GM19099 (cell line): ENCODE data around the gene USP2.

Experiments
- POLR2A ChIP-seq: IDR thresholded peaks from 3 replicates; pipeline ENCODE4 v1.6.1; 2011; ENCODE audit warnings: low read depth; ENCODE audit not compliant: insufficient read length; ENCODE audit errors: extremely low read depth

The USP2 gene

DNA sequence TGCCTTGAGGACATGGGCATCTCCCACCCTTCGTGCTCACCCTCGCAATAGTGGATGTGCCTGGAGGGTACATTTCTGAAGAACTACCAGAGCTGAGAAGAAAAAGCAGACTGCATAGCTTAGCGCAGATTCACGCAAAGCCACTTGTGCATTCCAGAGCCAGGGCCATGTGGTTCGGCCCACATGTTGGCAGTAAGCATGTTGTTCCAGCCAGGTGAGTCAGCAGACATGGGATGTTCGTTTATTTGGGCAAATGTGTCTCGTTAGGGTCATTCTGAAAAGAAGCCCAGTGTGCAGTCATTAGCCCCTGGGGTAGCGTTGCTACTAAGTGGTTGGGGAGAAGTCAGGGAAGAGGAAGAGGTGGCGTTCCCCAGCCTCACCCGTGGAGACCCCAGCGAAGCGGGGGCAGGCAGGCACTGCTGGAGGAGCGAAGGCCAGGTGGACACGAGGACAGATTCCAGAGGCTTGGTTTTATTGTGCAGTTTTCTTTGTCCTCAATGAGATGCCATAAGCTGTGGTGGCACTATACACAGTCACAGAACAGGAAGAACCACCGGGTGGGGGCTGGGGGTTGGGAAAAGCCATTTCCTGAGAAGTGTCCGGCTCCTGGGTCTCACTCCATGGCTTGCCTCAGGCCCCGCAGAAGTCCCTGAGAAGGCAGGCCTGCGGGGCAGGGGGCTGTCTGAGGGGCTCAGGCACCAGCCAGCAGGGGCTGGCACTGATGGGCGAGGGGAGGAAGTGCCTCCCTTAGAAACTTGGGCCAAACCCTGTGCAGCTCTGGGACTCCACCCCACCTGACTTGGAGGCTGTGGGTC lies 36.4 kb upstream of the USP2 start:
- no peak for TF ChIP-seq POLR2A

DNA sequence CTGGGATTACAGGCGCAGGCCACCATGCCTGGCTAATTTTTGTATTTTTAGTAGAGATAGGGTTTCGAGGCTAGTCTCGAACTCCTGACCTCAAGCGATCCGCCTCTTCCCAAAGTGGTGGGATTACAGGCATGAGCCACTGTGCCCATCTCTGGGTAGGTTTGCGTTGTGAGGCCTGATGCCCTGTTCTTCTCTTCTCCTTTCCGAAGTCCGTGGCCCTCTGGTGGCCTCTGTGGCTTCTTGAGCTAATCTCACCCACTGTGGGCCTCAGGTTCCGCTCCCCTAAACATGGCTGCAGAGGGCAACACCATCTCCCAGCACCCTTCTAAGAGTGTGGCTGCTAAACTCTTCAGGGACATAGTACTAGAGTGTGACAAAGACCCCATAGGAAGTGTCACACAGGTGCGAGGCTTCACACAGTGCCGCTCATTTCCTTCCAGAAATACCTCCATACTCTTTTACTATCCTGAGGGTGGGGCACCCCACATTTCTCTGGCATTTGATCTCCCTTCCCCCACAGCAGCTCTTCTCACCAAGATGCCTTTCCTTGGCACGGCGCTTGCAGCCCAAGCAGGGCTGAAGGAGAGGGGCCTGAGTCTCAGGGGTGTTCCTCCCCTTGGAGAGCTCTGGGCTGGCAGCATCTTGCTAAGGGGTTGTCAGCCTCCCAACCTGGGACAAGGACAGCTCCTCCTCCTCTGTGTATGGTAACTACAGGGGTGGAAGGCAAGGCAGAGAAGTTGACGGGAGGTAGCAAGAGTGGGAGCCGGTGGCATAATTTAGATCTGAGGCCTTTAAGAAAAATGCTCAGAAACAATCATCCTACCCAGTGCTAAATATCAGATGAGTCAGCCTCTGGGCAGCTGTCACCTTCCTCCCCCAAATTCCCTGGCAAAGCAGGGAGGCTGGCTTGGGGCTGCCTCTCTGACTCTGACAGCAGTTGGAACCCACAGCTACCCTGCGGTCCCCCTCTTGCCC lies 35.4 kb upstream of the USP2 start:
- TF ChIP-seq POLR2A, result no peak

DNA sequence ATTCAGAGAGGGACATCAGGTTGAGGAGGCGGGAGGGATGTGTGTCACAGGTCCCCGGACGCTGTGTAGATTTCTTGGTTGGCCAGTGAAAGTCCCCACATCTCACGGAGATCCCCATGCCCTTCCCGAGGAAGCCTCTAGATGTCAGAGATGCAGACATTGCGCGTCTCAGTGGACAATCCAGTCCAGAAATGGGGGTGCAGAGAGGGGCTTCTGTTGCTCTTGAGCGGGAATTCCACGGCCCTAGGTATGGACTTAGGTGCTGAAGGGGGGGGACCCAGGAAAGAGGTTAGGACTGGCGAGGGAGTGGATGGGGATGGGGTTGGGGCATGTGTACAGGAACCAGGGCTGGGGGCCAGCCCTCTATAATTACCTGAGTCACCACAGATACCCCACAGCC lies 34.5 kb upstream of the USP2 start:
- TF ChIP-seq POLR2A, result no peak

DNA sequence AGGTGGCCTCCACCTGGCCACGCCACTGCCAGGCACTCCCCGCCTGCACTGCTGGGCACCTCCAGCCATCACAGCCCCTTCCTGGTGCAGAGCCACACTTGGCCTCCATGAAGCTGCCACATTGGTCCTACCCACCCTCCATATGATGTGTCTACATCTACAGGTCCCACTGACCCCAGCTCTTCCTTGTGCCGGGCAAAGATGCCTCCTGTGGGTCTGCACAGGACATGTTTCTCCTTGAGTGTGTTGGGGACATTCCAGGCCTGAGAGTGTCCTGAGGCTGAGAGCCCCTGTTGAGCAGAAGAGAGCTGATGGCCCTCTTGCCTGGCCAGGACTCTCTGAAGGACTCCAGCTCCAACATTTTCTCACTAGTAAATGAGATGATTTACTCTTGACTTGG lies 34.0 kb upstream of the USP2 start:
- no peak for TF ChIP-seq POLR2A

DNA sequence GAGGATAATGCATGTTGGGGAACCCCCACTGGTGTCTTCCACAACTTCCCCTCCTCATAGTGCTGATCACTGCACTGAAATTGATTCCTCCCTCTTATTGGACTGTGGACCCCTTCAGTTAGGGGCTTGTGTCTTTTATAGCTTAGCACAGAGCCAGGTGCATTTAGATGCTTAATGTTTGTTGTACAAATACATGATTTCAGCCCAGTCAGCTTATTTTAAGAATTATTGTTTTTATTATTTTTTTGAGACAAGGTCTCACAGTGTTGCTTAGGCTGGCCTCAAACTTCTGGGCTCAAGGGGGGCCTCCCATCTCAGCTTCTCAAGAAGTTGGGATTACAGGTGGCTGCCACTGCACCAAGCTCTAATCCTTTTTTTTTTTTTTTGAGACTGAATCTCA lies 33.2 kb upstream of the USP2 start:
- TF ChIP-seq POLR2A, result no peak

DNA sequence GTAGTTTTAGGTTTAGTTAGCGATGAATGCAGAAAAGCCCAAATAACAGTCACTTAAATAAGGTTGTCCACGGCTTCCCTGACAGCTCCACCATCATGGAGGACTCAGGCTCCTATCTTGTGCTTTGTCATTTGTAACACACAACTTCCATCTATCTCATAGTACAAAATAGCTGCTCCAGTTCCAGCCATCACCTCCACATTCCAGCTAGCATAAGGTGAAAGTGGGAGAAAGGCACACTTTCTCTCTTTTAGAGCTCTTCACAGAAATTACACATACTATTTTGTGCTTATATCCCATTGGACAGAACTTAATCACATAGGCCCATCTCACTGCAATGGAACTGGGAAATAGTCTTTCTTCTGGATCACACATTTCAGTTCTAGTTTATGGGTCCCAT lies 32.8 kb upstream of the USP2 start:
- TF ChIP-seq POLR2A, result no peak

DNA sequence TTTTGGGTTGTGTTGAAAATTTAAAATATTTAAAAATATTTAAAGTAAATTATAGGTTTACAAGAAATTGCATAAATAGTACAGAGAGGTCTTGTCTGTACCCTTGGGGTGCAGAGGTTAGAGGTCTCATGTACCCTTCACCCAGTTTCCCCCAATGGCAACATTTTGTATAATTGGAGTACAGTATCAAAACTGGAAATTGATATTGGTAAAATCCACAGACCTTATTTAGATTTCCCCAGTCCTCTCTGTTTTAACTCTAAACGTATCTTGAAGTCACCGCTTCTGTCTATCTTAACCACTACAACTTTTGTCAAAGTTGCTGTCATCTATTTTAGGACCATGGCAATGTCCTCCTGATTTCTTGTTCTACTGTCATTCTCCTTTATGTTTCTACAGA lies 30.6 kb upstream of the USP2 start:
- TF ChIP-seq POLR2A, result no peak

DNA sequence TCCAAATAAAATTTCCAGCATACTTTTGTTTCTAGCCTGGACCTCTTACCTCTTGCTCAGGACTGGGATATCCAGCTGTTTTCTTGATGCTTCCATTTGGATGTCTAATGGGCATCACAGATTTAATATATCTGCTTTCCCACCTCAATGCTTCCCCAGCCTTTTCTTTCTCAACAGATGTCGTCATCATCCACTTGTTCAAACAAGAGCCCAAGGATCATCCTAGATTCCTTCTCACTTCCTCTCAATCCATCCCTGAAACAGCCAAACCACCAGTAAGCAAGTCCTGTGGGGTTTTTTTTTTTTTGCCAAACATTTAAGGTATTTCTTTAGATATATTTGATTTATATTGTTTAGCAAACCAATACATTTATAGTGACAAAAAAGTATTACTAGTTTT lies 29.0 kb upstream of the USP2 start:
- no peak for TF ChIP-seq POLR2A

DNA sequence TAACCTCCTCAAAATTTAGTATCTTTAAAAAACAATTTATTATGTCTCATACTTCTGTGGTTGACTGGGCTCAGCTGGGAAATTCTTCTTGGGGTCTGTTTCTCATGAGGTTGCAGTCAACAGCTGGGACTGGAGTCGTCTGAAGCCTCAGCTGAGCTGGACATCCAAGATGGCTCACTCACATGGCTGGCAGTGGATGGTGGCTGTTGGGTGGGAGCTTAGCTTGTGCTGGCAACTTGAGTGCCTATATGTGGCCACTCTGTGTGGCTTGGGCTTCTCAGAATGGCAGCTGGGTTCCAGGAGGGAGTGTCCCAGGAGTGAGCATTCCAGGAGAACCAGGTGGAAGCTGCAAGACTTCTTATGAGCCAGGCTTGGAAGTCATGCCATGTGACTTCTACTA lies 28.2 kb upstream of the USP2 start:
- no peak for TF ChIP-seq POLR2A

DNA sequence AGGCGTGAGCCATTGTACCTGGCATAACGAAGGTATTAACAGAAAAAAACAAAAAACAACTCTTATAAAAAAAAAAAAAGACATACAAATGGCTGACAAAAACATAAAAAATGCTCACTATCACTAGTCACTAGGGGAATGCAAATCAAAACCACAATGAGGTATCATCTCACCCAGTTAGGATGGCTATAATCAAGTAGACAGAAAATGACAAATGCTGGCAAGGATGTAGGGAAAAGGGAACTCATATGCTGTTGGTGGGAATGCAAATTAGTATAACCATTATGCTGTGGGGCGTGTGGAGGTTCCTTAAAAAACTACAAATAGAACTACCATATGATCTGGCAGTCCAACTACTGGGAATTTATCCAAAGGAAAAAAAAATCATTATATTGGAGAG lies 24.5 kb upstream of the USP2 start:
- TF ChIP-seq POLR2A, result no peak

DNA sequence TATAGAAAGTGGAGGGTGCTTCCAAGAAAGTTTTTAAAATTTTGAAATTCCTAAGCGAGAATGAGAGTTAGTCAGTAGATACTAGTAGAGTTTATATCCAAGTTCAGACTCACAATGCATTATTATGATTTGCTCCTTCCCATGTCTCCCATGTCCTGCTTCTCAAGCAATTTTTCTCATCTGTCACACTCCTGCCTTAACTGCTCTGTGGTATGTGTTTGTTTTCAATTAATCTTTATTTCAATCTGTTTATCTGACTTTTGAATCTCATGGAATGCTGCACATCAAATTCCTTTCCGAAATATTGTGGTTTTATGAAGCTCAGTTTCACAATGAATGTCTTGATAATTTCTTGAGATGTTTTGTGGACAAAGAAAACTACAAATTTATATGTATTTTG lies 23.4 kb upstream of the USP2 start:
- no peak for TF ChIP-seq POLR2A

DNA sequence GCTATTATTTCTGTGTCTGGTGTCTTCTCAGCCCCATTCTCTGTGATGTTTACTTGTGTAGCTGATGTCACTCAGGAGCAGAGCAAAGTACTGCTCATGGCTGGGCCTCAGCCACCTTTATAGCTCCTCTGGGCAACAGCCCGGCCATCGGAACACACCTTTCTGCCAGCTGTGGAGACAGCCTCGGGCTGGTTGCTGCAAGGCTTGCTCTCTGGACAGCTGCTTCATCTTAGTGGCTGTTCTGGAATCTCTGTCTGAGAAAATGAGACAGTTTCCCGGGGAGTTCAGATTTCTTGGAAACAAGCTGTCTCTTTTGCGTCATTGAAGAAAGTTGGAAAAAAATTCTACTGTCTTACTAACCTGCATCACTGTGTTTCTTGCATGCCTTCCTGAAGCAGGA lies 21.5 kb upstream of the USP2 start:
- no peak for TF ChIP-seq POLR2A

DNA sequence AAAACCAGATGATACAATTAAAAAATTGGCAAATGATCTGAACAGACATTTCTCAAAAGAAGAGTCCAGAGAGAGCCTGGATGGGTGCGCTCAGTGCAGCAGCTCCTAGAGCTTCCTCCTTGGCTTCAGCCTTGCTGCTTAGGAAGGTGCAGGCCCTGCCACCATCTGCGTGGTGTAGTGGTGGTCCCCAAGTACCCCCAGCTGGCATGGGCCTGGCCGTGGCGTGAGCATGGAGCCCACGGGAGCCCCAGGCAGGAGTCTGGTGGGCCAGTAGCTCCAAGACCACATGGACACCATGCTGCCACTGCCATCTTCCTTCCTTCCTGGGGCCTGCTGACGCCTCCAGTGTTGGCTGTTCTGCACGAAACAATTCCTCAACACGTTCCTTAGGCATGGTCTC lies 21.0 kb upstream of the USP2 start:
- TF ChIP-seq POLR2A, result no peak

DNA sequence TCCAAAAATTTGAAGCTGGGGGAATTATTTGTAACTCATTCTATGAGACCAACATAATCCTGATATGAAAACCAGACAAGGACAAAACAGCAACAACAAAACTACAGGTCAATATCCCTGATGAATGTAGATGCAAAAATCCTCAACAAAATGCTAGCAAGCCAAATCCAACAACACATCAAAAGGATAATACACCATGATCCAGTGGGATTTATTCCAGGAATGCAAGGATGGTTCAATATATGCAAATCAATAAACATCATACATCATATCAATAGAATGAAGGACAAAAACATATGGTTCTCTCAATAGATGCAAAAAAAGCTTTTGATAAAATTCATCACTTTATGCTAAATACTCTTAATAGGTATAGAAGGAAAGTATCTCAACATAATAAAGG lies 19.4 kb upstream of the USP2 start:
- no peak for TF ChIP-seq POLR2A

DNA sequence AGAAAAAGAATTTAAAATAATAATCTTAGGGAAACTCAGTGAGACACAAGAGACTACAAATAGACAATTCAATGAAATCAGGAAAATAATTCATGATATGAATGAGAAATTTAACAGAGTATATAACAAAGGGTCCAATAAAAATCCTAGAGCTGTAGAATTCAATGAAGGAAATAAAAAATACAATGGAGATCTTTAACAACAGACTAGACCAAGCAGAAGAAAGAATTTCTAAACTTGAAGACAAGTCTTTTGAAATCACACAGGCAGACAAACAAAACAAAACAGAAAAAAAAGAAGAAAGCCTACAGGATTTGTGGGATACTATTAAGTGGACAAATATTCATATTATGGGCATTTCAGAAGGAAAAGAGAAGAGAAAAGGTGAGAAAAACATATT lies 16.2 kb upstream of the USP2 start:
- no peak for TF ChIP-seq POLR2A

DNA sequence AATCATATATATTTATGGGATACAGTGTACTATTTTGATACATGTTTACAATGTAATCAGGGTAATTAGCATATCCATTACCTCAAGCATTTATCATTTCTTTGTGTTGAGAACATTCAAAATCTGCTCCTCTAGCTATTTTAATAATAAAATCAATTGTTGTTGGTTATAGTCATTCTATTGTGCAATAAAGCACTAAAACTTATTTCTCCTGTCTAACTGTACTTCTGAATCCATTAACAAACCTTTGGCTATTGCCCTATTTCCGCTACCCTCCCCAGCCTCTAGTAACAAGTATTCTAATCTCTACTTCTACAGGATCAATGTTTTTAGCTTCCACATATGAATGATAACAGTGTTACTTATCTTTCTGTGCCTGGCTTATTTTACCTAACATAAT lies 15.3 kb upstream of the USP2 start:
- no peak for TF ChIP-seq POLR2A
